HK-2 (cell line): ENCODE measurements around the gene COL23A1.

Experiments
- DNase-seq: peaks from one replicate; pipeline ENCODE4 v3.0.0-alpha.2; 2018; ENCODE audit not compliant: unreplicated experiment

Gene COL23A1

DNA sequence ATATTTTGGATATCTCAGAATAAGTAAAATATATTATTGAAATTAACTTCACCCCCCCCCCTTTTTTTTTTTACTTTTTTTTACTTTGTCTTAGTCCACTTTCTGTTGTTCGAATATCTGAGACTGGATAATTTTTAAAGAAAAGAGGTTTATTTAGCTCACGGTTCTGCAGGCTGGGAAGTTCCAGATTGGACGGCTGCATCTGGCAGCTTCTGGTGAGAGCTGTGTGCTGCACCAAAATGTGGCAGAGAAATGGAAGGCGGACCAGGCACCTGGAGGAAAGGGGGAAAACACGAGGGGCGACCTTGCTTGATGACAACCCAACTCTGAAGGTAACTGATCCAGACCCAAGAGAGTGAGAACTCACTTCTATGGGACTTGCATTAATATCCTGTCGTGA lies 397.4 kb downstream of the COL23A1 start:
- no peak for DNase-seq

- no peak for DNase-seq
Measured at GRCh38 chr5:178192244-178192643, 397.9 kb downstream of the COL23A1 start.

DNA sequence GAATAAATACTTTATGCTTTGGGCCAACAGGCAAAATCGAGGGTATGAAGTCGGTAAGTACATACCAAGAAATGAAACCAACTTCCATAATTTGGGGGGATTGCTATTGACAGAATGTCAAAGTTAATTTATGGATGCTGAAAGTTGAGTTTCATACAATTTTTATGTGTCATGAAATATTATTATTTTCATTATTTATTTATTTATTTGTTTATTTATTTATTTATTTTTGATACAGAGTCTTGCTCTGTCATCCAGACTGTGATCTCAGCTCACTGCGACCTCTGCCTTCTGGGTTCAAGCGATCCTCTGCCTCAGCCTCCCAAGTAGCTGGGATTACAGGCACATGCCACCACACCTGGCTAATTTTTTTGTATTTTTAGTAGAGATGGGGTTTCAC lies 398.5 kb downstream of the COL23A1 start:
- DNase-seq, result no peak

GRCh38 chr5:178189433-178189832 lies 400.8 kb downstream of the COL23A1 start:
- no peak for DNase-seq
